Liver (tissue), 9 donors: ENCODE measurements around the gene IFT80. TPM values are rescaled to one million over a fixed set of nuclear protein-coding genes. Genes with fewer than 3 reads are reported as not detected.

ENCODE experiments used
- DNase-seq: peaks from one replicate; pipeline ENCODE4 v3.0.0-alpha.2; 2017; ENCODE audit warnings: low spot score
- H3K27ac ChIP-seq, 2 donors: one replicate each; pipeline ENCODE4 v1.7.0; 2013; ENCODE audit warnings: inconsistent platforms in 2 of 2, low read length in 2 of 2, control low read depth in 1 of 2, low read depth in 1 of 2, mild to moderate bottlenecking in 1 of 2
- H3K27me3 ChIP-seq, 4 donors: one replicate each; pipeline versions ENCODE4 v1.6.1 to v1.7.0; 2013; ENCODE audit warnings: low read length in 3 of 4, inconsistent platforms in 1 of 4, mild to moderate bottlenecking in 1 of 4, moderate library complexity in 1 of 4; ENCODE audit not compliant: control insufficient read depth in 4 of 4, insufficient read depth in 4 of 4
- H3K36me3 ChIP-seq, 4 donors: one replicate each; pipeline versions ENCODE4 v1.6.1 to v1.7.0; 2013; ENCODE audit warnings: low read length in 3 of 4, mild to moderate bottlenecking in 3 of 4, low read depth in 1 of 4, moderate library complexity in 1 of 4; ENCODE audit not compliant: control insufficient read depth in 4 of 4, insufficient read depth in 3 of 4
- H3K4me1 ChIP-seq, 4 donors: one replicate each; pipeline versions ENCODE4 v1.6.1 to v1.7.0; 2013; ENCODE audit warnings: low read length in 3 of 4, mild to moderate bottlenecking in 3 of 4, moderate library complexity in 1 of 4; ENCODE audit not compliant: control insufficient read depth in 4 of 4, insufficient read depth in 4 of 4
- H3K4me3 ChIP-seq, 3 donors: one replicate each; pipeline versions ENCODE4 v1.6.1 to v1.7.0; 2013; ENCODE audit warnings: low read length in 3 of 3, control low read depth in 1 of 3, low read depth in 1 of 3, mild to moderate bottlenecking in 1 of 3
- H3K9ac ChIP-seq, 2 donors: one replicate each; pipeline ENCODE4 v1.7.0; 2013; ENCODE audit warnings: low read length in 2 of 2, mild to moderate bottlenecking in 2 of 2, moderate library complexity in 2 of 2, control low read depth in 1 of 2, low read depth in 1 of 2
- H3K9me3 ChIP-seq, 4 donors: one replicate each; pipeline versions ENCODE4 v1.6.1 to v1.7.0; 2013; ENCODE audit warnings: low read length in 3 of 4; ENCODE audit not compliant: control insufficient read depth in 4 of 4
- EGR1 ChIP-seq, 2 donors: IDR thresholded peaks; 2 replicates each; pipeline ENCODE4 v1.6.1; 2016 to 2018; ENCODE audit warnings: antibody characterized with exemption in 2 of 2, low read depth in 2 of 2
- GABPA ChIP-seq, 2 donors: IDR thresholded peaks in 1 of 2; conservative IDR thresholded peaks in 1 of 2; 2 replicates each; pipeline ENCODE4 v1.6.1; 2016; ENCODE audit warnings: antibody characterized with exemption in 2 of 2, mild to moderate bottlenecking in 1 of 2, moderate library complexity in 1 of 2
- HNF4A ChIP-seq, 2 donors: conservative IDR thresholded peaks; 2 replicates each; pipeline ENCODE4 v1.6.1; 2016; ENCODE audit warnings: antibody characterized with exemption in 2 of 2, mild to moderate bottlenecking in 2 of 2
- HNF4G ChIP-seq: IDR thresholded peaks from 2 replicates; pipeline ENCODE4 v1.6.1; 2016; ENCODE audit warnings: antibody characterized with exemption
- JUND ChIP-seq, 2 donors: IDR thresholded peaks; 2 replicates each; pipeline ENCODE4 v1.6.1; 2016; ENCODE audit warnings: antibody characterized with exemption in 2 of 2
- NR2F2 ChIP-seq: IDR thresholded peaks from 2 replicates; pipeline ENCODE4 v1.6.1; 2016; ENCODE audit warnings: antibody characterized with exemption
- RXRA ChIP-seq, 2 donors: IDR thresholded peaks; 2 replicates each; pipeline ENCODE4 v1.6.1; 2017 to 2018; ENCODE audit warnings: antibody characterized with exemption in 2 of 2, mild to moderate bottlenecking in 1 of 2
- SP1 ChIP-seq: IDR thresholded peaks from 2 replicates; pipeline ENCODE4 v1.6.1; 2018; ENCODE audit warnings: antibody characterized with exemption, mild to moderate bottlenecking
- TAF1 ChIP-seq: conservative IDR thresholded peaks from 2 replicates; pipeline ENCODE4 v1.6.1; 2016; ENCODE audit warnings: antibody characterized with exemption, mild to moderate bottlenecking
- YY1 ChIP-seq: IDR thresholded peaks from 2 replicates; pipeline ENCODE4 v1.6.1; 2016; ENCODE audit warnings: antibody characterized with exemption, mild to moderate bottlenecking
- WGBS: extraction: QIAGEN DNeasy Blood & Tissue Kit; methylation state at CpG from one replicate; pipeline ENCODE4 v1.1.7; 2013; 5-methylcytosine and 5-hydroxymethylcytosine counted together
- polyA plus RNA-seq, 2 donors: library from polyadenylated mRNA; stranded (reverse) in 1 of 2; unstranded in 1 of 2; fragments of 200-250 nt in 1 of 2; fragments of >200 nt in 1 of 2; fragmentation: Nextera tagmentation in 1 of 2; extraction: Ambion mirVana in 1 of 2; gene quantifications; one replicate each; pipeline versions ENCODE4 v1.2.1 to v1.2.3, GENCODE V29; 2013 to 2015
- total RNA-seq, 2 donors: library from RNA; depleted of rRNA; stranded (reverse); fragments of >200 nt; gene quantifications; one replicate each; pipeline ENCODE4 v1.2.3, GENCODE V29; 2014
- TF ChIP-seq, protein P1 (sequence below): IDR thresholded peaks from 2 replicates; pipeline ENCODE4 v1.6.1; 2016; ENCODE audit warnings: antibody characterized with exemption
- TF ChIP-seq, protein P2 (sequence below): fragments of 150-350 bp; IDR thresholded peaks from 2 replicates; pipeline ENCODE4 v1.5.1; 2017; ENCODE audit warnings: improper control_type of control experiment, low read depth, low read length; ENCODE audit not compliant: missing input control
- TF ChIP-seq, protein P3 (sequence below): IDR thresholded peaks from 2 replicates; pipeline ENCODE4 v1.6.1; 2016; ENCODE audit warnings: antibody characterized with exemption
- TF ChIP-seq, protein P4 (sequence below): IDR thresholded peaks from 2 replicates; pipeline ENCODE4 v1.6.1; 2016; ENCODE audit warnings: antibody characterized with exemption
- donor health status: healthy.
- donor health status: healthy.
- donor health status: healthy.
- donor health status: healthy.
- donor health status: healthy.

The IFT80 gene
- total and polyA plus RNA-seq, 4 donors, result 3.5 to 15.7 (median 8.3) TPM

DNA sequence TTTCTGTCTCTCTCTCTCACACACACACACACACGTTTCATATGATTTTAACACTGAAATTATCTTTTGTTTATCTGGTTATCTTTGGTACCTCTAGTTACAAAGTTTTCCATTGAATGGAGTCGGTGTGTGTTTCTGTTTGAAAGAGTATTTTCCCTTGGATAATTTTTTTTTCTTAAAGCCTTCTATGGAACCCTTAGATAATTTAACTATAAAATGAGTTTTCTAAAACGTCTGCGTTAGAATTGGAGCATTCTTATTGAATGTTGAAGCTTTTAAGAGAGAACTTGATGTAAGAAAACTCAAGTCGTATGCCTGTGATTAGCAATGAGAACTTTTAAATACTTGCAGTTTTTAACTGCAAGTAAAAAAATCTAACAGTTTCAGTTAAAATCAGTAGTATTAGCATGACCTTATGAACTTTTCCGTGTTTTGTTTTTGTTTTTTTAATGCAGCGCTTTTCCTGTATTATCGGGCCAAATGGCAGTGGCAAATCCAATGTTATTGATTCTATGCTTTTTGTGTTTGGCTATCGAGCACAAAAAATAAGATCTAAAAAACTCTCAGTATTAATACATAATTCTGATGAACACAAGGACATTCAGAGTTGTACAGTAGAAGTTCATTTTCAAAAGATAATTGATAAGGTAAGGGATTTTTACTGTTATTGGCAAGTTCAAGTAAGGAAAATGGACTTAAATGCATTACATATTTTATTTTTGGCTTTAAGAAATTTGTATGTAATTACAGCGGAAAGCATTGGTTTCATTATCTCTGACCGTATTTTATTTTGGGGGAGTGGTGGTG, 3.4 kb upstream of the IFT80 start:
- DNase-seq, result no peak
- peaks cover 6 to 29% (median 13%) of the 10 kb centered on the region in 4 donors for H3K4me1 ChIP-seq
- H3K27ac ChIP-seq, result no peak overlapping the region

DNA sequence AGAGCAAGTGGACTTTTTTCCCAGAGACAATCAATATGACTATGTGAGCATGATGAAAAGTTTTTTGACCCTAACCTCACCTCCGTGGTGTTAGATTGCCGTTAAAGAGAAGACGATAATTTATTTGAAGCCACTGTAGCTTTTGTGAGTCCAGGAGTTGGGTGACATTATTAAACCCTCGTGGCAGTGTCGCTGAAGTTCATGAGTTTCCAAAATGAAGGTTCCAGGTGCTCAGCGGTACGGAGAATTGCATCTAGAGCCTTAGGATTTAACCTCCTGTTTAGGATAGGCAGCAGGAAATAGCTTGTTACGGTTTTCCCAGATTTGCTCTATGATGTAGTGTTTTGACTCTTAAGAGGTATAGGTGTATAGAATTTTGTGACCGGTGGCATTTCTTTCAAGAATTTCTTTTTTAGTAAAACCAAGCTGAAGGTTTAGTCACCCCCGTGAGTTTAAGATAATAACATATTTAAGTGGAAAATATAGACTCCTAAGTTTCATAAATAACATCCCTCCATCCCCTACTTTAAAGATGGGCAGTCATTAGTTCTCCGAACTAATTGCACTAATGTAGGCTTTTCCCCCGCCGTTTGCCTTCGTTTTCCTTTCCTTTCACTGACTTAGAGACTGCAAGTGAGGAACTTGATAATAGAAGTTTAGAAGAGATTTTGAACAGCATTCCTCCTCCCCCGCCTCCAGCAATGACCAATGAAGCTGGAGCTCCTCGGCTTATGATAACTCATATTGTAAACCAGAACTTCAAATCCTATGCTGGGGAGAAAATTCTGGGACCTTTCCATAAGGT, 2.5 kb upstream of the IFT80 start:
- TF ChIP-seq RXRA (IDR thresholded peaks at IDR 0.05), result peak in 1 of 2 donors; percentile 6
- no peak for TF ChIP-seq JUND (IDR thresholded peaks at IDR 0.05)
- peak; percentile 28 for TF ChIP-seq YY1
- TF ChIP-seq HNF4A (conservative IDR thresholded peaks at IDR 0.05), result peak in 1 of 2 donors; percentile 9
- peak; percentile 43 for DNase-seq
- H3K27ac ChIP-seq, result peak overlapping the region; percentile 68 to 85

More for the DNA sequence above, 3.4 kb upstream of the IFT80 start:
- Histone ChIP-seq H3K4me3 (peak overlapping the region in 1 of 3 donors; percentile 77), H3K9ac (peak overlapping the region; percentile 30 to 44), H3K36me3 (no peaks in the 10 kb centered on the region), H3K27me3 (no peaks in the 10 kb centered on the region), H3K9me3 (no peaks in the 10 kb centered on the region)
- TF ChIP-seq, protein P1, sequence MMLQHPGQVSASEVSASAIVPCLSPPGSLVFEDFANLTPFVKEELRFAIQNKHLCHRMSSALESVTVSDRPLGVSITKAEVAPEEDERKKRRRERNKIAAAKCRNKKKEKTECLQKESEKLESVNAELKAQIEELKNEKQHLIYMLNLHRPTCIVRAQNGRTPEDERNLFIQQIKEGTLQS, result no peak
- no peak for TF ChIP-seq TAF1
- TF ChIP-seq RXRA (IDR thresholded peaks at IDR 0.05), result no peak
- no peak for TF ChIP-seq YY1
- no peak for TF ChIP-seq GABPA (IDR thresholded peaks at IDR 0.05 in 1 of 2, conservative IDR thresholded peaks at IDR 0.05 in 1 of 2)
- no peak for TF ChIP-seq EGR1 (IDR thresholded peaks at IDR 0.05; ENCODE audit: low read depth in 2 of 2)
- TF ChIP-seq, protein P2, sequence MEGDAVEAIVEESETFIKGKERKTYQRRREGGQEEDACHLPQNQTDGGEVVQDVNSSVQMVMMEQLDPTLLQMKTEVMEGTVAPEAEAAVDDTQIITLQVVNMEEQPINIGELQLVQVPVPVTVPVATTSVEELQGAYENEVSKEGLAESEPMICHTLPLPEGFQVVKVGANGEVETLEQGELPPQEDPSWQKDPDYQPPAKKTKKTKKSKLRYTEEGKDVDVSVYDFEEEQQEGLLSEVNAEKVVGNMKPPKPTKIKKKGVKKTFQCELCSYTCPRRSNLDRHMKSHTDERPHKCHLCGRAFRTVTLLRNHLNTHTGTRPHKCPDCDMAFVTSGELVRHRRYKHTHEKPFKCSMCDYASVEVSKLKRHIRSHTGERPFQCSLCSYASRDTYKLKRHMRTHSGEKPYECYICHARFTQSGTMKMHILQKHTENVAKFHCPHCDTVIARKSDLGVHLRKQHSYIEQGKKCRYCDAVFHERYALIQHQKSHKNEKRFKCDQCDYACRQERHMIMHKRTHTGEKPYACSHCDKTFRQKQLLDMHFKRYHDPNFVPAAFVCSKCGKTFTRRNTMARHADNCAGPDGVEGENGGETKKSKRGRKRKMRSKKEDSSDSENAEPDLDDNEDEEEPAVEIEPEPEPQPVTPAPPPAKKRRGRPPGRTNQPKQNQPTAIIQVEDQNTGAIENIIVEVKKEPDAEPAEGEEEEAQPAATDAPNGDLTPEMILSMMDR, result no peak
- TF ChIP-seq, protein P3, sequence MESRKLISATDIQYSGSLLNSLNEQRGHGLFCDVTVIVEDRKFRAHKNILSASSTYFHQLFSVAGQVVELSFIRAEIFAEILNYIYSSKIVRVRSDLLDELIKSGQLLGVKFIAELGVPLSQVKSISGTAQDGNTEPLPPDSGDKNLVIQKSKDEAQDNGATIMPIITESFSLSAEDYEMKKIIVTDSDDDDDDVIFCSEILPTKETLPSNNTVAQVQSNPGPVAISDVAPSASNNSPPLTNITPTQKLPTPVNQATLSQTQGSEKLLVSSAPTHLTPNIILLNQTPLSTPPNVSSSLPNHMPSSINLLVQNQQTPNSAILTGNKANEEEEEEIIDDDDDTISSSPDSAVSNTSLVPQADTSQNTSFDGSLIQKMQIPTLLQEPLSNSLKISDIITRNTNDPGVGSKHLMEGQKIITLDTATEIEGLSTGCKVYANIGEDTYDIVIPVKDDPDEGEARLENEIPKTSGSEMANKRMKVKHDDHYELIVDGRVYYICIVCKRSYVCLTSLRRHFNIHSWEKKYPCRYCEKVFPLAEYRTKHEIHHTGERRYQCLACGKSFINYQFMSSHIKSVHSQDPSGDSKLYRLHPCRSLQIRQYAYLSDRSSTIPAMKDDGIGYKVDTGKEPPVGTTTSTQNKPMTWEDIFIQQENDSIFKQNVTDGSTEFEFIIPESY, result no peak
- TF ChIP-seq NR2F2, result no peak
- no peak for TF ChIP-seq JUND (IDR thresholded peaks at IDR 0.05)
- no peak for TF ChIP-seq HNF4A (conservative IDR thresholded peaks at IDR 0.05)
- TF ChIP-seq, protein P4, sequence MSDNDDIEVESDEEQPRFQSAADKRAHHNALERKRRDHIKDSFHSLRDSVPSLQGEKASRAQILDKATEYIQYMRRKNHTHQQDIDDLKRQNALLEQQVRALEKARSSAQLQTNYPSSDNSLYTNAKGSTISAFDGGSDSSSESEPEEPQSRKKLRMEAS, result no peak
- TF ChIP-seq HNF4G, result no peak
- no peak for TF ChIP-seq SP1
- 48% methylated on average over 11 of the region's 11 CpGs for WGBS

More for the DNA sequence above, 2.5 kb upstream of the IFT80 start:
- Histone ChIP-seq H3K4me3 (peak overlapping the region; percentile 77 to 99 (median 95)), H3K9ac (peak overlapping the region; percentile 32 to 89), H3K4me1 (peaks cover 6 to 29% (median 13%) of the 10 kb centered on the region in 4 donors), H3K27me3 (no peaks in the 10 kb centered on the region), H3K36me3 (no peaks in the 10 kb centered on the region), H3K9me3 (no peaks in the 10 kb centered on the region)
- 16% methylated on average over 16 of the region's 16 CpGs for WGBS
